ENCODE measurements around the gene ACACA.

DNA sequence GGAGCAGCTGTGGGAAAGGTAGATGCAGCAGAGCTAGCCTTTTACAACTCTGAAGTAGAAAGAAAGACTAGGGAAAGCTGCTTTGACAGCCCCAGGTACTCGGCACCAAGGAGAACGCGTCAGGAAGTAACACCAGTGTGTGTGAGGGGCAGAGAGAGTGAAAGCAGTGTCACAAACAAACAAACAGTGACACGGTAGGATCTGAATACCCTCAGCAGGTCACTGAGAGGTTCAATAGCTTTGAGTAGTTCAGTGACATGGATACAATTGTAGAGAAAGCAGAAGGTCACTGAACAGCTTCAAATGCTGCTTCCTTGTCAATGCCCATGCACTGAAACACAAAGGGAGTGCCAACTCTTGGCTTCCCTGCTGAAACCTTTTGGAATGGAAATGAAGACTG lies 181.2 kb downstream of the ACACA start:
- TF ChIP-seq ZNF670 (tag by site-specific recombination; IDR thresholded peaks at IDR 0.05; ENCODE audit: low read depth) (no peak), ZNF121 (tag by site-specific recombination; IDR thresholded peaks at IDR 0.05) (no peak), IKZF3 (tag by site-specific recombination; IDR thresholded peaks at IDR 0.05) (no peak), ZNF701 (tag by site-specific recombination; IDR thresholded peaks at IDR 0.05) (no peak)
- TF ChIP-seq, protein P1, sequence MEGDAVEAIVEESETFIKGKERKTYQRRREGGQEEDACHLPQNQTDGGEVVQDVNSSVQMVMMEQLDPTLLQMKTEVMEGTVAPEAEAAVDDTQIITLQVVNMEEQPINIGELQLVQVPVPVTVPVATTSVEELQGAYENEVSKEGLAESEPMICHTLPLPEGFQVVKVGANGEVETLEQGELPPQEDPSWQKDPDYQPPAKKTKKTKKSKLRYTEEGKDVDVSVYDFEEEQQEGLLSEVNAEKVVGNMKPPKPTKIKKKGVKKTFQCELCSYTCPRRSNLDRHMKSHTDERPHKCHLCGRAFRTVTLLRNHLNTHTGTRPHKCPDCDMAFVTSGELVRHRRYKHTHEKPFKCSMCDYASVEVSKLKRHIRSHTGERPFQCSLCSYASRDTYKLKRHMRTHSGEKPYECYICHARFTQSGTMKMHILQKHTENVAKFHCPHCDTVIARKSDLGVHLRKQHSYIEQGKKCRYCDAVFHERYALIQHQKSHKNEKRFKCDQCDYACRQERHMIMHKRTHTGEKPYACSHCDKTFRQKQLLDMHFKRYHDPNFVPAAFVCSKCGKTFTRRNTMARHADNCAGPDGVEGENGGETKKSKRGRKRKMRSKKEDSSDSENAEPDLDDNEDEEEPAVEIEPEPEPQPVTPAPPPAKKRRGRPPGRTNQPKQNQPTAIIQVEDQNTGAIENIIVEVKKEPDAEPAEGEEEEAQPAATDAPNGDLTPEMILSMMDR (tag by site-specific recombination; IDR thresholded peaks at IDR 0.05) = no peak
- TF ChIP-seq, protein P2, sequence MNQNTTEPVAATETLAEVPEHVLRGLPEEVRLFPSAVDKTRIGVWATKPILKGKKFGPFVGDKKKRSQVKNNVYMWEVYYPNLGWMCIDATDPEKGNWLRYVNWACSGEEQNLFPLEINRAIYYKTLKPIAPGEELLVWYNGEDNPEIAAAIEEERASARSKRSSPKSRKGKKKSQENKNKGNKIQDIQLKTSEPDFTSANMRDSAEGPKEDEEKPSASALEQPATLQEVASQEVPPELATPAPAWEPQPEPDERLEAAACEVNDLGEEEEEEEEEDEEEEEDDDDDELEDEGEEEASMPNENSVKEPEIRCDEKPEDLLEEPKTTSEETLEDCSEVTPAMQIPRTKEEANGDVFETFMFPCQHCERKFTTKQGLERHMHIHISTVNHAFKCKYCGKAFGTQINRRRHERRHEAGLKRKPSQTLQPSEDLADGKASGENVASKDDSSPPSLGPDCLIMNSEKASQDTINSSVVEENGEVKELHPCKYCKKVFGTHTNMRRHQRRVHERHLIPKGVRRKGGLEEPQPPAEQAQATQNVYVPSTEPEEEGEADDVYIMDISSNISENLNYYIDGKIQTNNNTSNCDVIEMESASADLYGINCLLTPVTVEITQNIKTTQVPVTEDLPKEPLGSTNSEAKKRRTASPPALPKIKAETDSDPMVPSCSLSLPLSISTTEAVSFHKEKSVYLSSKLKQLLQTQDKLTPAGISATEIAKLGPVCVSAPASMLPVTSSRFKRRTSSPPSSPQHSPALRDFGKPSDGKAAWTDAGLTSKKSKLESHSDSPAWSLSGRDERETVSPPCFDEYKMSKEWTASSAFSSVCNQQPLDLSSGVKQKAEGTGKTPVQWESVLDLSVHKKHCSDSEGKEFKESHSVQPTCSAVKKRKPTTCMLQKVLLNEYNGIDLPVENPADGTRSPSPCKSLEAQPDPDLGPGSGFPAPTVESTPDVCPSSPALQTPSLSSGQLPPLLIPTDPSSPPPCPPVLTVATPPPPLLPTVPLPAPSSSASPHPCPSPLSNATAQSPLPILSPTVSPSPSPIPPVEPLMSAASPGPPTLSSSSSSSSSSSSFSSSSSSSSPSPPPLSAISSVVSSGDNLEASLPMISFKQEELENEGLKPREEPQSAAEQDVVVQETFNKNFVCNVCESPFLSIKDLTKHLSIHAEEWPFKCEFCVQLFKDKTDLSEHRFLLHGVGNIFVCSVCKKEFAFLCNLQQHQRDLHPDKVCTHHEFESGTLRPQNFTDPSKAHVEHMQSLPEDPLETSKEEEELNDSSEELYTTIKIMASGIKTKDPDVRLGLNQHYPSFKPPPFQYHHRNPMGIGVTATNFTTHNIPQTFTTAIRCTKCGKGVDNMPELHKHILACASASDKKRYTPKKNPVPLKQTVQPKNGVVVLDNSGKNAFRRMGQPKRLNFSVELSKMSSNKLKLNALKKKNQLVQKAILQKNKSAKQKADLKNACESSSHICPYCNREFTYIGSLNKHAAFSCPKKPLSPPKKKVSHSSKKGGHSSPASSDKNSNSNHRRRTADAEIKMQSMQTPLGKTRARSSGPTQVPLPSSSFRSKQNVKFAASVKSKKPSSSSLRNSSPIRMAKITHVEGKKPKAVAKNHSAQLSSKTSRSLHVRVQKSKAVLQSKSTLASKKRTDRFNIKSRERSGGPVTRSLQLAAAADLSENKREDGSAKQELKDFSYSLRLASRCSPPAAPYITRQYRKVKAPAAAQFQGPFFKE (tag by site-specific recombination; IDR thresholded peaks at IDR 0.05; ENCODE audit: borderline replicate concordance) = no peak
- TF ChIP-seq, protein P3, sequence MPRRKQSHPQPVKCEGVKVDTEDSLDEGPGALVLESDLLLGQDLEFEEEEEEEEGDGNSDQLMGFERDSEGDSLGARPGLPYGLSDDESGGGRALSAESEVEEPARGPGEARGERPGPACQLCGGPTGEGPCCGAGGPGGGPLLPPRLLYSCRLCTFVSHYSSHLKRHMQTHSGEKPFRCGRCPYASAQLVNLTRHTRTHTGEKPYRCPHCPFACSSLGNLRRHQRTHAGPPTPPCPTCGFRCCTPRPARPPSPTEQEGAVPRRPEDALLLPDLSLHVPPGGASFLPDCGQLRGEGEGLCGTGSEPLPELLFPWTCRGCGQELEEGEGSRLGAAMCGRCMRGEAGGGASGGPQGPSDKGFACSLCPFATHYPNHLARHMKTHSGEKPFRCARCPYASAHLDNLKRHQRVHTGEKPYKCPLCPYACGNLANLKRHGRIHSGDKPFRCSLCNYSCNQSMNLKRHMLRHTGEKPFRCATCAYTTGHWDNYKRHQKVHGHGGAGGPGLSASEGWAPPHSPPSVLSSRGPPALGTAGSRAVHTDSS (tag by site-specific recombination; IDR thresholded peaks at IDR 0.05) = no peak
- TF ChIP-seq, protein P4, sequence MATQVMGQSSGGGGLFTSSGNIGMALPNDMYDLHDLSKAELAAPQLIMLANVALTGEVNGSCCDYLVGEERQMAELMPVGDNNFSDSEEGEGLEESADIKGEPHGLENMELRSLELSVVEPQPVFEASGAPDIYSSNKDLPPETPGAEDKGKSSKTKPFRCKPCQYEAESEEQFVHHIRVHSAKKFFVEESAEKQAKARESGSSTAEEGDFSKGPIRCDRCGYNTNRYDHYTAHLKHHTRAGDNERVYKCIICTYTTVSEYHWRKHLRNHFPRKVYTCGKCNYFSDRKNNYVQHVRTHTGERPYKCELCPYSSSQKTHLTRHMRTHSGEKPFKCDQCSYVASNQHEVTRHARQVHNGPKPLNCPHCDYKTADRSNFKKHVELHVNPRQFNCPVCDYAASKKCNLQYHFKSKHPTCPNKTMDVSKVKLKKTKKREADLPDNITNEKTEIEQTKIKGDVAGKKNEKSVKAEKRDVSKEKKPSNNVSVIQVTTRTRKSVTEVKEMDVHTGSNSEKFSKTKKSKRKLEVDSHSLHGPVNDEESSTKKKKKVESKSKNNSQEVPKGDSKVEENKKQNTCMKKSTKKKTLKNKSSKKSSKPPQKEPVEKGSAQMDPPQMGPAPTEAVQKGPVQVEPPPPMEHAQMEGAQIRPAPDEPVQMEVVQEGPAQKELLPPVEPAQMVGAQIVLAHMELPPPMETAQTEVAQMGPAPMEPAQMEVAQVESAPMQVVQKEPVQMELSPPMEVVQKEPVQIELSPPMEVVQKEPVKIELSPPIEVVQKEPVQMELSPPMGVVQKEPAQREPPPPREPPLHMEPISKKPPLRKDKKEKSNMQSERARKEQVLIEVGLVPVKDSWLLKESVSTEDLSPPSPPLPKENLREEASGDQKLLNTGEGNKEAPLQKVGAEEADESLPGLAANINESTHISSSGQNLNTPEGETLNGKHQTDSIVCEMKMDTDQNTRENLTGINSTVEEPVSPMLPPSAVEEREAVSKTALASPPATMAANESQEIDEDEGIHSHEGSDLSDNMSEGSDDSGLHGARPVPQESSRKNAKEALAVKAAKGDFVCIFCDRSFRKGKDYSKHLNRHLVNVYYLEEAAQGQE (tag by site-specific recombination; IDR thresholded peaks at IDR 0.05) = no peak

Data from HEK293 (cell line).